SK-N-SH (cell line): ENCODE measurements around the gene AMELY. TPM values are rescaled to one million over a fixed set of nuclear protein-coding genes. Genes with fewer than 3 reads are reported as not detected.

Experiments
- CTCF ChIA-PET: fragments of 300-600, 350-600 bp; formaldehyde crosslinking; extraction: SDS; loops from one replicate; lab custom pipeline; 2021; lab: Yijun Ruan, JAX
- POLR2A ChIA-PET: fragments of 350-600 bp; sonication (Branson Sonifier 250); formaldehyde crosslinking; extraction: SDS; loops from one replicate; lab custom pipeline; 2020; ENCODE audit warnings: antibody characterized with exemption, inconsistent platforms; lab: Yijun Ruan, JAX
- DNase-seq: peaks from one replicate; pipeline ENCODE4 v3.0.0; 2012
- H2AFZ ChIP-seq: fragments of 200-600 bp; sonication (generic); 2 replicates; pipeline ENCODE4 v1.8.1; 2016; ENCODE audit warnings: antibody characterized with exemption, mild to moderate bottlenecking, low read depth
- H3F3A ChIP-seq: fragments of 200-600 bp; sonication (generic); replicated peaks from 2 replicates; pipeline ENCODE3; 2016; ENCODE audit warnings: antibody characterized with exemption, mild to moderate bottlenecking; ENCODE audit not compliant: insufficient read depth
- H3K27ac ChIP-seq, 2 experiments: fragments of 200-500 bp in 1 of 2; fragments of 200-600 bp in 1 of 2; sonication (Bioruptor generic) in 1 of 2; sonication (generic), shearing (Covaris generic) in 1 of 2; 2 replicates each; pipeline versions ENCODE4 v1.5.1 to v1.6.1; 2014 to 2016; ENCODE audit warnings: low read depth in 2 of 2, inconsistent platforms in 1 of 2, low read length in 1 of 2, mild to moderate bottlenecking in 1 of 2, mixed read lengths in 1 of 2
- H3K27me3 ChIP-seq: fragments of 200-600 bp; sonication (generic), shearing (Covaris generic); 2 replicates; pipeline ENCODE4 v1.6.1; 2016; ENCODE audit warnings: mixed run types; ENCODE audit not compliant: insufficient read depth
- H3K36me3 ChIP-seq, 2 experiments: fragments of 200-500 bp in 1 of 2; fragments of 200-600 bp in 1 of 2; sonication (Bioruptor generic) in 1 of 2; sonication (generic) in 1 of 2; replicated peaks in 1 of 2; 2 replicates each; pipeline versions ENCODE3 to v1.5.1; 2014 to 2016; ENCODE audit warnings: low read length in 1 of 2, mild to moderate bottlenecking in 1 of 2; ENCODE audit not compliant: insufficient read depth in 2 of 2, control insufficient read depth in 1 of 2
- H3K4me1 ChIP-seq, 2 experiments: fragments of 200-500 bp in 1 of 2; fragments of 200-600 bp in 1 of 2; sonication (Bioruptor generic) in 1 of 2; sonication (generic), shearing (Covaris generic) in 1 of 2; 2 replicates each; pipeline versions ENCODE4 v1.5.1 to v1.6.1; 2014 to 2016; ENCODE audit warnings: low read depth in 1 of 2, low read length in 1 of 2, mixed run types in 1 of 2; ENCODE audit not compliant: insufficient read depth in 2 of 2, control insufficient read depth in 1 of 2
- H3K4me2 ChIP-seq: fragments of 200-600 bp; sonication (generic), shearing (Covaris generic); 2 replicates; pipeline ENCODE4 v1.6.1; 2017; ENCODE audit warnings: mixed run types
- H3K4me3 ChIP-seq, 2 experiments: fragments of 200-500 bp in 1 of 2; fragments of 200-600 bp in 1 of 2; sonication (Bioruptor generic) in 1 of 2; sonication (generic), shearing (Covaris generic) in 1 of 2; 2 replicates each; pipeline versions ENCODE4 v1.5.1 to v1.8.1; 2014 to 2016; ENCODE audit warnings: low read depth in 2 of 2, inconsistent platforms in 1 of 2, low read length in 1 of 2, mild to moderate bottlenecking in 1 of 2, mixed read lengths in 1 of 2, moderate library complexity in 1 of 2
- H3K79me2 ChIP-seq: fragments of 200-600 bp; sonication (generic); 2 replicates; pipeline ENCODE4 v1.8.1; 2017; ENCODE audit warnings: mild to moderate bottlenecking; ENCODE audit not compliant: insufficient read depth
- H3K9ac ChIP-seq: fragments of 200-600 bp; sonication (generic); 2 replicates; pipeline ENCODE4 v1.6.1; 2017; ENCODE audit warnings: mixed run types
- H3K9me2 ChIP-seq: fragments of 200-600 bp; sonication (generic); 2 replicates; pipeline ENCODE4 v1.6.1; 2017; ENCODE audit warnings: mixed run types
- H3K9me3 ChIP-seq: fragments of 200-600 bp; sonication (generic); 2 replicates; pipeline ENCODE4 v1.6.1; 2017; ENCODE audit warnings: mixed run types, mild to moderate bottlenecking, moderate library complexity
- H4K20me1 ChIP-seq: fragments of 200-600 bp; sonication (generic); 2 replicates; pipeline ENCODE4 v1.6.1; 2017; ENCODE audit warnings: mild to moderate bottlenecking, mixed run types; ENCODE audit not compliant: insufficient read depth
- CTCF ChIP-seq: fragments of 200-600 bp; sonication (generic); IDR thresholded peaks from 2 replicates; pipeline ENCODE4 v1.6.1; 2017; ENCODE audit warnings: antibody characterized with exemption, mild to moderate bottlenecking, moderate library complexity
- EP300 ChIP-seq, 2 experiments: IDR thresholded peaks; 2 replicates each; pipeline versions ENCODE4 v1.4.0 to v1.6.1; 2012; ENCODE audit warnings: borderline replicate concordance in 1 of 2, low read depth in 1 of 2, low read length in 1 of 2
- GABPA ChIP-seq: IDR thresholded peaks from 2 replicates; pipeline ENCODE4 v1.4.0; 2012; ENCODE audit warnings: low read depth, mild to moderate bottlenecking
- GATA2 ChIP-seq: sonication (generic); formaldehyde crosslinking; IDR thresholded peaks from 2 replicates; pipeline ENCODE4 v1.5.0; 2020; ENCODE audit warnings: mild to moderate bottlenecking, missing genetic modification reagents
- JUND ChIP-seq: IDR thresholded peaks from 2 replicates; pipeline ENCODE4 v1.4.0; 2012
- PBX3 ChIP-seq: IDR thresholded peaks from 2 replicates; pipeline ENCODE4; 2012
- RCOR1 ChIP-seq: fragments of 150-350 bp; IDR thresholded peaks from 2 replicates; pipeline ENCODE4 v1.6.1; 2017; ENCODE audit warnings: antibody characterized with exemption, low read length
- REST ChIP-seq: IDR thresholded peaks from 2 replicates; pipeline ENCODE4 v1.6.1; 2012; ENCODE audit warnings: mild to moderate bottlenecking, low read depth, low read length, moderate library complexity
- RFX5 ChIP-seq: IDR thresholded peaks from 2 replicates; pipeline ENCODE4 v1.6.1; 2012; ENCODE audit warnings: mild to moderate bottlenecking, improper control_type of control experiment, low read length
- RXRA ChIP-seq: IDR thresholded peaks from 2 replicates; pipeline ENCODE4 v1.4.0; 2012; ENCODE audit warnings: low read depth, mild to moderate bottlenecking, borderline replicate concordance
- SIN3A ChIP-seq: IDR thresholded peaks from 2 replicates; pipeline ENCODE4 v1.6.1; 2012; ENCODE audit warnings: low read depth, mild to moderate bottlenecking, low read length, moderate library complexity, borderline replicate concordance
- TCF12 ChIP-seq: IDR thresholded peaks from 2 replicates; pipeline ENCODE4 v1.4.0; 2012
- USF2 ChIP-seq: fragments of 150-350 bp; IDR thresholded peaks from 2 replicates; pipeline ENCODE4 v1.6.1; 2017; ENCODE audit warnings: antibody characterized with exemption, low read length, low read depth, borderline replicate concordance
- WGBS: methylation state at CpG from one replicate; pipeline ENCODE4 v1.1.6; 2017; ENCODE audit warnings: low lambda C conversion rate; 5-methylcytosine and 5-hydroxymethylcytosine counted together
- polyA plus RNA-seq, 3 experiments: library from polyadenylated mRNA; depleted of rRNA; stranded (reverse); fragments of >200 nt; gene quantifications; 2 replicates each; pipeline ENCODE4 v1.2.3, GENCODE V29; 2012
- TF ChIP-seq, protein P1 (sequence below): IDR thresholded peaks from 2 replicates; pipeline ENCODE4 v1.4.0; 2012; ENCODE audit warnings: low read depth

Gene AMELY
- polyA plus RNA-seq, 1 of the 3 experiments (the other 2 are of a cell fraction) = not detected

DNA sequence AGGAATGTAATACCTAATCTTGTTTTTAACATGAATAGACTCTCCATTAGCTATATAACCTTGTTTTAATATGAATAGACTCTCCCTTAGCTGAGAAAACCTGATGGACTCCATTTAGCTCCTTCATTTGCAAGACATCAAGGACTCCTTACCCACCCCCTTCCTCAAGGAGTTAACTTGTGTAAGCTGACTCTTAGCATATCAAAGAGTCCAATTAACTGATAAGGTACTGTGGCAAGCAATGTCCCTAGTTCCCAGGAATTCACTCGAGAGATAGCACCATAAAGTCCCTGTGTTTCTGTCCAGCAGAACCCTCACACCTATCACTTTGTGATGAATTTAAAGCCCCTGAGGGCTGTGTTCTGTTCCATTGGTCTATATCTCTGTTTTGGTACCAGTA lies 16.3 kb downstream of the AMELY start (continued):
- TF ChIP-seq EP300 (IDR thresholded peaks at IDR 0.05; ENCODE audit: borderline replicate concordance in 1 of 2, low read depth in 1 of 2, low read length in 1 of 2) (no peak), TCF12 (no peak), SIN3A (no peak), USF2 (no peak), GATA2 (no peak)
- TF ChIP-seq, protein P1, sequence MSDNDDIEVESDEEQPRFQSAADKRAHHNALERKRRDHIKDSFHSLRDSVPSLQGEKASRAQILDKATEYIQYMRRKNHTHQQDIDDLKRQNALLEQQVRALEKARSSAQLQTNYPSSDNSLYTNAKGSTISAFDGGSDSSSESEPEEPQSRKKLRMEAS = no peak

- H3K27me3 ChIP-seq = no peaks in the 10 kb centered on the region
- TF ChIP-seq CTCF (no peak), GABPA (no peak), PBX3 (no peak), RCOR1 (no peak), SIN3A (no peak), JUND (no peak), REST (no peak), RFX5 (no peak), RXRA (no peak)
- TF ChIP-seq, all 33 proteins: peak for 0
- CTCF ChIA-PET = no interaction called here
- Histone ChIP-seq H3K36me3 (no peaks in the 10 kb centered on the region), H3K9me2 (no peaks in the 10 kb centered on the region), H3K9ac (no peak overlapping the region), H3K27ac (no peak overlapping the region), H4K20me1 (no peaks in the 10 kb centered on the region), H3K9me3 (no peaks in the 10 kb centered on the region), H3K4me1 (no peaks in the 10 kb centered on the region), H3F3A (no peaks in the 10 kb centered on the region), H3K4me2 (no peak overlapping the region), H3K79me2 (no peaks in the 10 kb centered on the region), H2AFZ (no peak overlapping the region), H3K4me3 (no peak overlapping the region)
- WGBS = no CpG with 5 or more reads among the region's 3 CpGs
- DNase-seq = no peak
- POLR2A ChIA-PET = no interaction called here
Observed at GRCh38 chrY:6894496-6894895, 17.1 kb downstream of the AMELY start.
